Thyroid gland (tissue), 4 donors: ENCODE measurements around the gene SPRR4.

Experiments used
- CTCF ChIP-seq, 6 experiments: fragments of 200-600 bp in 3 of 6; fragments of 450-650 bp in 3 of 6; sonication (generic) in 3 of 6; IDR thresholded peaks; one replicate each; pipeline ENCODE4 v1.5.1; 2016 to 2019; ENCODE audit warnings: antibody characterized with exemption in 6 of 6, mild to moderate bottlenecking in 2 of 6, inconsistent platforms in 1 of 6, moderate library complexity in 1 of 6
- POLR2A ChIP-seq, 2 donors: fragments of 450-650 bp; IDR thresholded peaks; one replicate each; pipeline ENCODE4 v1.6.1; 2017; ENCODE audit warnings: antibody characterized with exemption in 2 of 2, mild to moderate bottlenecking in 2 of 2, moderate library complexity in 1 of 2

- no peak for TF ChIP-seq CTCF (IDR thresholded peaks at IDR 0.05)
- TF ChIP-seq POLR2A (IDR thresholded peaks at IDR 0.05), result no peak
Observed at GRCh38 chr1:152926091-152926490, 44.4 kb upstream of the SPRR4 start.
